Heart left ventricle (tissue), 16 donors: ENCODE data around the gene SV2B. TPM values are rescaled to one million over a fixed set of nuclear protein-coding genes. Genes with fewer than 3 reads are reported as not detected.

Experiments
- ATAC-seq, 4 donors: fragments of 200-7000 bp; cut with Tn5 transposase; one replicate each; pipeline ENCODE4 v1.9.1; 2020 to 2022; ENCODE audit warnings: moderate library complexity in 4 of 4, mild to moderate bottlenecking in 3 of 4, moderate number of reproducible peaks in 1 of 4
- DNase-seq, 5 donors: peaks; one replicate each; pipeline ENCODE4 v3.0.0-alpha.2; 2020
- H3K27ac ChIP-seq, 12 donors: fragments of 200-600 bp; sonication (generic) in 4 of 12; one replicate each; pipeline versions ENCODE4 v1.5.0 to v1.8.0; 2016 to 2022; ENCODE audit warnings: mild to moderate bottlenecking in 2 of 12
- H3K27me3 ChIP-seq, 9 donors: fragments of 200-600 bp; sonication (generic) in 2 of 9; one replicate each; pipeline versions ENCODE4 v1.5.1 to v1.8.0; 2016 to 2022; ENCODE audit warnings: mild to moderate bottlenecking in 3 of 9
- H3K36me3 ChIP-seq, 9 donors: fragments of 200-600 bp; sonication (generic) in 2 of 9; one replicate each; pipeline versions ENCODE4 v1.5.0 to v1.8.0; 2018 to 2022; ENCODE audit warnings: mild to moderate bottlenecking in 2 of 9
- H3K4me1 ChIP-seq, 12 donors: fragments of 200-600 bp; sonication (generic) in 4 of 12; one replicate each; pipeline versions ENCODE4 v1.5.0 to v1.8.0; 2016 to 2022; ENCODE audit warnings: mild to moderate bottlenecking in 3 of 12
- H3K4me3 ChIP-seq, 12 donors: fragments of 200-600 bp; sonication (generic) in 4 of 12; one replicate each; pipeline versions ENCODE4 v1.5.0 to v1.8.0; 2017 to 2022; ENCODE audit warnings: mild to moderate bottlenecking in 9 of 12, moderate library complexity in 4 of 12
- H3K9me3 ChIP-seq, 12 donors: fragments of 200-600 bp; sonication (generic) in 4 of 12; one replicate each; pipeline versions ENCODE4 v1.5.0 to v1.8.0; 2016 to 2022; ENCODE audit warnings: mild to moderate bottlenecking in 1 of 12
- POLR2A ChIP-seq, 2 donors: fragments of 450-650 bp; IDR thresholded peaks; one replicate each; pipeline ENCODE4 v1.6.1; 2017; ENCODE audit warnings: antibody characterized with exemption in 2 of 2, mild to moderate bottlenecking in 2 of 2, moderate library complexity in 2 of 2
- WGBS, 4 donors: extraction: QIAGEN DNeasy Blood & Tissue Kit in 2 of 4; methylation state at CpG; one replicate each; pipeline versions ENCODE4 v1.1.5 to v1.1.7; 2013 to 2018; 5-methylcytosine and 5-hydroxymethylcytosine counted together
- intact Hi-C, 10 donors: fragments of 100-400 bp; cut with DNase I; formaldehyde crosslinking; loops; one replicate each; pipeline versions ENCODE4 v1.11.1 to v1.14.2; 2022
- polyA plus RNA-seq, 2 donors: library from polyadenylated mRNA; stranded (reverse); fragments of 200-250 nt; gene quantifications; one replicate each; pipeline ENCODE4 v1.2.3, GENCODE V29; 2013
- total RNA-seq, 9 donors: library from RNA; depleted of rRNA in 2 of 9; stranded (reverse); fragments of >200 nt in 2 of 9; fragmentation: NEBNext Ultra II Directional in 3 of 9; extraction: Animal tissue kit (Norgen Biotek cat#: 25700) in 3 of 9; gene quantifications; one replicate each; pipeline versions ENCODE4 v1.1.0 to v1.2.4, GENCODE V29; 2016 to 2023
- TF ChIP-seq, protein P1 (sequence below), 12 donors: fragments of 200-600 bp; sonication (generic) in 4 of 12; IDR thresholded peaks; one replicate each; pipeline versions ENCODE4 v1.5.0 to v1.8.0; 2018 to 2022; ENCODE audit warnings: antibody characterized with exemption in 12 of 12, mild to moderate bottlenecking in 5 of 12
- donor health status: ischemic (EF 13 %, LVEDD 7.1; RV severe dilation, severe dysfunction).
- donor health status: healthy with polysubstance abuse.
- donor health status: DM: no; HTN: yes; CAD: no.
- donor health status: DM: no; HTN: no; CAD: no.
- donor health status: ischemic (EF 25% LVEDD 6.9; RV normal size, moderate dysfunction).
- donor health status: ischemic (EF 25% LVEDD 5.7; RV mildly dilated, moderate dysfunction).
- donor health status: healthy.
- donor health status: DM: yes; HTN: yes; CAD: no.
- donor health status: ischemic (EF 35%, LVEDD 5.7; RV mildly dilated, moderate dysfunction).
- donor health status: nonischemic (EF 11% LVEDD 7.7; RV severe dilation, severe dysfunction).
- donor health status: DM: yes; HTN: yes; CAD: no.
- donor health status: PGD.
- donor health status: ischemic (EF 29% LVEDD 5.4; RV normal size, mild dysfunction).
- donor health status: nonischemic (EF 23%, LVEDD 6.1; RV moderate dilation, normal function).

SV2B gene
- total and polyA plus RNA-seq, 11 donors = 0.42 to 23.5 (median 1.9) TPM

DNA sequence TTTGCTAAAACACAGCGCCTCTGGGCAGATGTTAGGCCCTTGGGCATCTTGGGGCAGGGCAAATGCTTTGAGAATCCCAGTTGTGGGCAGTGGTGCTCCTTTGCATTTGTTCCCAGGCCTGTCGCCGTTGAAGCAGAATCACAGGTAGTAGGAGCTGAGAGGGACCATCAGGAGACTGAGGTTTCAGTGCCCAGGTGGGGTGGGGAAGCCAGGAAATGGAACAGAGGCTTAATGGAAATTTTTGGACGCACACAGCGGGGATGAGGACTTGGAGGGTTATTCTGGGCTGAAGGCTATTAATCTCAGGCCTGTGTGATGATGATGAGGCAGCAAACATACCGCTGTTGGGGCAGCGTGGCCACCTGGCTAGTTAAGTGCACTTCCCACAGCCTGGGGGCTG lies 99.5 kb downstream of the SV2B start:
- TF ChIP-seq, protein P1, sequence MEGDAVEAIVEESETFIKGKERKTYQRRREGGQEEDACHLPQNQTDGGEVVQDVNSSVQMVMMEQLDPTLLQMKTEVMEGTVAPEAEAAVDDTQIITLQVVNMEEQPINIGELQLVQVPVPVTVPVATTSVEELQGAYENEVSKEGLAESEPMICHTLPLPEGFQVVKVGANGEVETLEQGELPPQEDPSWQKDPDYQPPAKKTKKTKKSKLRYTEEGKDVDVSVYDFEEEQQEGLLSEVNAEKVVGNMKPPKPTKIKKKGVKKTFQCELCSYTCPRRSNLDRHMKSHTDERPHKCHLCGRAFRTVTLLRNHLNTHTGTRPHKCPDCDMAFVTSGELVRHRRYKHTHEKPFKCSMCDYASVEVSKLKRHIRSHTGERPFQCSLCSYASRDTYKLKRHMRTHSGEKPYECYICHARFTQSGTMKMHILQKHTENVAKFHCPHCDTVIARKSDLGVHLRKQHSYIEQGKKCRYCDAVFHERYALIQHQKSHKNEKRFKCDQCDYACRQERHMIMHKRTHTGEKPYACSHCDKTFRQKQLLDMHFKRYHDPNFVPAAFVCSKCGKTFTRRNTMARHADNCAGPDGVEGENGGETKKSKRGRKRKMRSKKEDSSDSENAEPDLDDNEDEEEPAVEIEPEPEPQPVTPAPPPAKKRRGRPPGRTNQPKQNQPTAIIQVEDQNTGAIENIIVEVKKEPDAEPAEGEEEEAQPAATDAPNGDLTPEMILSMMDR (IDR thresholded peaks at IDR 0.05) = no peak
- no peak for TF ChIP-seq POLR2A (IDR thresholded peaks at IDR 0.05)
- no peak for ATAC-seq
- Histone ChIP-seq H3K9me3 (no peaks in the 10 kb centered on the region), H3K27me3 (peaks cover 0 to 2% (median 0%) of the 10 kb centered on the region in 9 donors), H3K27ac (no peak overlapping the region), H3K4me1 (peaks cover 0 to 5% (median 0%) of the 10 kb centered on the region in 12 donors), H3K4me3 (no peak overlapping the region), H3K36me3 (no peaks in the 10 kb centered on the region)
- intact Hi-C loops = no loop called here
- 88 to 95% (median 91%) methylated on average over 6 to 7 of the region's 7 CpGs for WGBS, 4 donors
- DNase-seq = no peak

DNA sequence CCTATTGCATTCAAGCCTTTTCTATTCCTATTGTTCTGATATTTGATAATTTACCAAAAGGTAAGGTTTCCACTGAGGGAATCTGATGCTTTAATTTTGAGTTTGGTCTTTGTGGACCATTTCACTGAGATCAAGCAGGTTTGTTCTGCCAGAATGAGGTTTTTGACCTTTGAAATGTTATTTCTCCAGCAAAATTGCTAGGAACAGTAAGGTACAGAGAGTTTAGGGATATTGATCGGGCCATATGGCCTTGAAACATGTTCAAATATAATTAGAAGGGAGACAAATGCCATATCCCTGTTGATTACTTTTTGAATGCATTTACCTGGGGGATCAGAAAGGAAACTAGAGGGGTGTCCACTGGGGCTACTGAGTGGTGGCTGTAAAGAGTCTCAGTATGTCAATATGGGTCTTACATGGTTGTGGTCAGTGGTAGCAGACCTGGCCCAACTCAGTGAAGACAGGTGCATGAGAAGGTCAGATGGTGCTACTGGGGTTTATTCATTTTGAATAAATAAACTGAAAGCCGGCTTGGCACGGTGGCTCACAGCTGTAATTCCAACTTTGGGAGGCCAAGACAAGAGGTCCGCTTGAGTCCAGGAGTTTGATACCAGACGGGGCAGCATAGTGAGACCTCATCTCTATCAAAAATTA lies 100.2 kb downstream of the SV2B start:
- intact Hi-C loops = no loop called here
- DNase-seq (no peak), ATAC-seq (no peak)
- Histone ChIP-seq H3K4me1 (peaks cover 0 to 5% (median 0%) of the 10 kb centered on the region in 12 donors), H3K27ac (no peak overlapping the region), H3K4me3 (no peak overlapping the region), H3K9me3 (no peaks in the 10 kb centered on the region), H3K36me3 (no peaks in the 10 kb centered on the region), H3K27me3 (peaks cover 0 to 2% (median 0%) of the 10 kb centered on the region in 9 donors)
- 85 to 94% (median 91%) methylated on average over 5 of the region's 5 CpGs for WGBS, 4 donors
- TF ChIP-seq POLR2A (IDR thresholded peaks at IDR 0.05) = no peak
- TF ChIP-seq, protein P1 (IDR thresholded peaks at IDR 0.05) = no peak

DNA sequence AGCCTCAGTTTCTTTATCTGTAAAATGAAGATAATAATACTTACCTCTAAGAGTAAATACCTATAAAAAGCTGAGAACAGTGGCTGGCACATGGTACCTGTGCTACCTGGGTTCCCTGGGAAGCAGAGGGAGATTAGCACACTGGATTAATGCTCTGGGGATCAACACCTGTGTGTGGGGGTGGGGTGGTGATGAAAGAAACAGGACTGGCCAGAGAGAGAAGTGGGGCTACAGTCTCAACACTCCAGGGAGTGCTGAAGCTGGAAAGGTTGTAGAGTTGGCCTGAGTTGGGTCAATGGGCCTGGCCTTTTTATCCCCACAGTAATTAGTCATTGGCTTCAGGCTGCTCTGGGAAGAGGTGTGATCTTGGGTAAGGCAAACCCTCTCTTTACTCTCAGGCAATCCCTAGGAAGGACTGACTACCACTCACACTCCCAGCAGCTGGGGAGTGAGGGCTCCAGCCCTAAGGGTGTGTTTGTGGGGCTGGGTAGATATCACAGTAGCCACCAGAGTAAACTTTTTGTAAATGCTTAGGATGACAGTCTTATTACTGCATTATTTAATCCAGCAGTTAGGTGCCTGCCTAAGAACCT lies 102.5 kb downstream of the SV2B start:
- H3K4me1 ChIP-seq = peaks cover 0 to 5% (median 0%) of the 10 kb centered on the region in 12 donors
- ATAC-seq (no peak), DNase-seq (no peak)
- H3K36me3 ChIP-seq = no peaks in the 10 kb centered on the region
- H3K27me3 ChIP-seq = peaks cover 0 to 2% (median 0%) of the 10 kb centered on the region in 9 donors
- H3K9me3 ChIP-seq = no peaks in the 10 kb centered on the region
- intact Hi-C loops = no loop called here
- H3K4me3 ChIP-seq = no peak overlapping the region
- no peak overlapping the region for H3K27ac ChIP-seq
- TF ChIP-seq, protein P1 (IDR thresholded peaks at IDR 0.05) = no peak
- TF ChIP-seq POLR2A (IDR thresholded peaks at IDR 0.05) = no peak

DNA sequence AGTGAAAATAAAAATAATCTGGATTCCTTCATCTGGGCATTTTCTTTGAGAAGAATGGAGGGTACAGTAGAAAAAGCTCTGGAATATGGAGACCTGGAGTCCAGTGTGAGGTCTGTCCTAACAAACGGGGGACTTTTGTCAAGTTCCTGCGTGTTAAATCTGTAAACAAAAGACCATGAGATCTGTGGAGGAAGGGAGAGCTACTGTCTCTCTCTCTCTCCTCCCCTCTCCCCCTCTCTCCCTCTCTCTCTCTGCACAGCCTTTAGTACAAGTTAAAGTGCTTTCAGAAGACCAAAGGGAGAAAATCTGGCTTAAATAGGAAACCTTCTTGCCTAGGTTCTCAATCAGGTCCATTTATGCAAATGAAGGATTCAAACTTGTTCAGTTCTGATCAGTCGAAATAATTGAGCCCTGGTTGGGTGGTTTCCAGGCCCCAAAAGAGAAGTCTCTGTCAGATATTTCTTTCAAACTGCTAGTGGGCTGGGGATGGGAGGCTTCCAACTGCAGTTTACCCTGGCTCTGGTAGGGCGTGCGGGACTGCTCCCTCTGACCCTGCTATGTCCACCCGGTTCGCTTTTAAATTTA lies 103.7 kb downstream of the SV2B start:
- Histone ChIP-seq H3K27me3 (peaks cover 0 to 9% (median 0%) of the 10 kb centered on the region in 9 donors), H3K4me3 (no peak overlapping the region), H3K4me1 (peaks cover 0 to 1% (median 0%) of the 10 kb centered on the region in 12 donors), H3K36me3 (no peaks in the 10 kb centered on the region), H3K27ac (no peak overlapping the region), H3K9me3 (no peaks in the 10 kb centered on the region)
- intact Hi-C loops = no loop called here
- no peak for ATAC-seq
- WGBS, 4 donors = 66 to 75% (median 69%) methylated on average over 7 of the region's 7 CpGs
- no peak for DNase-seq
- no peak for TF ChIP-seq POLR2A (IDR thresholded peaks at IDR 0.05)
- TF ChIP-seq, protein P1 (IDR thresholded peaks at IDR 0.05) = no peak
